ENCODE data around the gene CACNA1D.

DNA sequence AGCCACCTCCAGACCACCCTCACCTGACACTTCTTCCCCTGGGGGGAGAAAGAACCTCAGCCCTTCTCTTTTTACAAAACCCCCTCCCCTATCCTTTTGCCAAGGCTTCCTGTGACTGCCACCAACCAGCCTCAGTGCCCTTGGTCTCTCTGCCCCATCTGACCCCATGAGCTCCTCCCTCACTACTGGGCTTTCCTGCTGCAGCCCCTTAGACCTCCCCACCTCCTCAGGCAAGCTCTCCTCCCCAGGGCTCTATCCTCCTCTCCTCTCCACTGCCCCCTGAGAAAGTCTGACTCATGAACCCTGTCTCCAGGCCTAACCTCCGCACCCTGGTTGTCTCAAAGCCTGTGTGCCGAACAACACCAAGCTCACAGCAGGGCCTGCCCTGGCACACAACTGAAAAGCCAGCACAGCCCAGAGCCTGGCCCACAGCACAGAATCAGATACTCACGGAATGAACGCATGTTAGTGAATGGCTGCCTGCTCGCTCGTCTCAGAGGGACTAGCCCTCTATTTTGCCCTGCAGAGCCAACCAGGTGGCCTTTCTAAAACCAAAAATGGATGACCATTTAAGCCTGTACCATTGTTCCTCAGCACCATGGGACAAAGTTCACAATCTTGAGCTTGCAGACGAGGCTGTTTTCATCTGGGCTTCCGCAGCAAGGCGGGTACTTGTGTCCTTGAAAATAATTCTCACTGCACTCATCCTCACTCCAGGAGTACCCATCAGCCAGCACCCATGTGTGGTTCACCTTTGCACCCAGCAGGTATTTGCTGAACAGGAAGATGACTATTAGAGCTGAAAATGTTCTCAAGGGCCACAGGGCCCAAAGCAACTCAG lies 350.1 kb downstream of the CACNA1D start:
- TF ChIP-seq, protein P1, sequence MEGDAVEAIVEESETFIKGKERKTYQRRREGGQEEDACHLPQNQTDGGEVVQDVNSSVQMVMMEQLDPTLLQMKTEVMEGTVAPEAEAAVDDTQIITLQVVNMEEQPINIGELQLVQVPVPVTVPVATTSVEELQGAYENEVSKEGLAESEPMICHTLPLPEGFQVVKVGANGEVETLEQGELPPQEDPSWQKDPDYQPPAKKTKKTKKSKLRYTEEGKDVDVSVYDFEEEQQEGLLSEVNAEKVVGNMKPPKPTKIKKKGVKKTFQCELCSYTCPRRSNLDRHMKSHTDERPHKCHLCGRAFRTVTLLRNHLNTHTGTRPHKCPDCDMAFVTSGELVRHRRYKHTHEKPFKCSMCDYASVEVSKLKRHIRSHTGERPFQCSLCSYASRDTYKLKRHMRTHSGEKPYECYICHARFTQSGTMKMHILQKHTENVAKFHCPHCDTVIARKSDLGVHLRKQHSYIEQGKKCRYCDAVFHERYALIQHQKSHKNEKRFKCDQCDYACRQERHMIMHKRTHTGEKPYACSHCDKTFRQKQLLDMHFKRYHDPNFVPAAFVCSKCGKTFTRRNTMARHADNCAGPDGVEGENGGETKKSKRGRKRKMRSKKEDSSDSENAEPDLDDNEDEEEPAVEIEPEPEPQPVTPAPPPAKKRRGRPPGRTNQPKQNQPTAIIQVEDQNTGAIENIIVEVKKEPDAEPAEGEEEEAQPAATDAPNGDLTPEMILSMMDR (IDR thresholded peaks at IDR 0.05; ENCODE audit: poor library complexity), result no peak
- no peak for TF ChIP-seq EZH2 (IDR thresholded peaks at IDR 0.05; ENCODE audit: borderline replicate concordance)
